Esophagus (tissue), 2 donors: ENCODE measurements around the gene PSMD5. TPM values are rescaled to one million over a fixed set of nuclear protein-coding genes. Genes with fewer than 3 reads are reported as not detected.
"Not testable (repeated sequence)": the region's sequence is repeated elsewhere in the genome, so short reads cannot be mapped to it uniquely, and the experiment has no call there.

ENCODE experiments used
- H3K27ac ChIP-seq, 2 donors: one replicate each; pipeline ENCODE4 v1.5.1; 2013; ENCODE audit warnings: low read depth in 2 of 2, mild to moderate bottlenecking in 2 of 2, inconsistent platforms in 1 of 2, low read length in 1 of 2, moderate library complexity in 1 of 2
- H3K27me3 ChIP-seq, 2 donors: one replicate each; pipeline ENCODE4 v1.6.1; 2013; ENCODE audit warnings: low read length in 2 of 2, control low read depth in 1 of 2, mild to moderate bottlenecking in 1 of 2; ENCODE audit not compliant: insufficient read depth in 2 of 2, control insufficient read depth in 1 of 2
- H3K36me3 ChIP-seq, 2 donors: one replicate each; pipeline ENCODE4 v1.6.1; 2013; ENCODE audit warnings: low read length in 1 of 2; ENCODE audit not compliant: control insufficient read depth in 2 of 2, insufficient read depth in 2 of 2
- H3K4me1 ChIP-seq, 2 donors: one replicate each; pipeline ENCODE4 v1.6.1; 2013; ENCODE audit warnings: low read length in 1 of 2; ENCODE audit not compliant: control insufficient read depth in 2 of 2, insufficient read depth in 2 of 2
- H3K4me3 ChIP-seq, 2 donors: one replicate each; pipeline ENCODE4 v1.5.1; 2013; ENCODE audit warnings: low read length in 2 of 2, mild to moderate bottlenecking in 2 of 2, low read depth in 1 of 2, moderate library complexity in 1 of 2
- H3K9me3 ChIP-seq, 2 donors: one replicate each; pipeline ENCODE4 v1.6.1; 2013; ENCODE audit warnings: mild to moderate bottlenecking in 2 of 2, low read depth in 1 of 2, low read length in 1 of 2, moderate library complexity in 1 of 2; ENCODE audit not compliant: control insufficient read depth in 2 of 2, insufficient read depth in 1 of 2
- WGBS, 2 donors: extraction: QIAGEN DNeasy Blood & Tissue Kit; methylation state at CpG; one replicate each; pipeline ENCODE4 v1.1.7; 2013; 5-methylcytosine and 5-hydroxymethylcytosine counted together
- polyA plus RNA-seq, 2 donors: library from polyadenylated mRNA; stranded (reverse); fragments of 200-250 nt; gene quantifications; one replicate each; pipeline ENCODE4 v1.2.3, GENCODE V29; 2013
- donor health status: healthy with polysubstance abuse.
- donor health status: Bipolar disorder and iron deficiency.

Gene PSMD5
- polyA plus RNA-seq, 2 donors: 12.1 to 15.8 TPM

DNA sequence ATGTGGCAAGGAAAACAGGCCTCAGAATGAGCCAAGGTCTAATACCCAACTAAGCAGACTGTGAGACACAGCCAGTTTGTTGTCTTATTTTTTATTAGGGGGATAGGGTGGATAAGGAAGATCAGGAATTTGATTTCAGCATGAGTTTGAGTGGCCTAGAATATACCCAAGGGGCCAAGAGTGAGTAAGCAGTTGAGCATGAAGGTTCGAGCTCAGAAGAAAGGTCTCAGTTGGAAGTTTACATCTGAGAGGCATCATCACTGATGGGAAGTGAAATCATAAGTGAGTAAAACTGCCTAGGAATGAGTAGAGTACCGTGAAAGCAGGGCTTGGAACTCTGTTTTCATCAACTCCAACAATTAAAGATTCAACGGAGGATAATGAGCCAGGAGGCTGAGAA lies 12.6 kb downstream of the PSMD5 start:
- Histone ChIP-seq H3K4me1 (no peaks in the 10 kb centered on the region), H3K9me3 (no peaks in the 10 kb centered on the region), H3K27ac (no peak overlapping the region), H3K36me3 (peaks cover 11 to 14% of the 10 kb centered on the region in 2 donors), H3K4me3 (no peak overlapping the region), H3K27me3 (no peaks in the 10 kb centered on the region)
- 91 to 93% methylated on average over 3 of the region's 3 CpGs for WGBS, 2 donors

DNA sequence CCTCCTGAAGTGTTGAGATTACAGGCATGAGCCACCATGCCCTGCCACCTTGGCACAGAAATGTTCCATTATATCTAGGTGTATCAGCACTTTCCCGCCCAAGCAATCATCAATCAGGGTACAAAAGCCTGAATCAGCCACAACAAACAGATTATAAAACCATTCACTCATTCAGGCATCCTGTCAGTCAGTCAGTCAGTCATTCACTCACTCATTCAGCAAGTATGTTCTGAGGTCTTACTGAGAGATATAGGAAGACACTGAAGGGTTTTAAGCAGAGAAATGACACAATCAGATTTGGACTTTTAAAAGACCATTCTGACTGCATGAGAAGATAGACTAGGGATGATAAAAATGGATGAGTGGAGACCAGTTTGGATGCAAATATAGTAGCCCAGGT lies 13.1 kb downstream of the PSMD5 start:
- WGBS, 2 donors: 88 to 97% methylated on average over 1 of the region's 1 CpG
- Histone ChIP-seq H3K4me3 (no peak overlapping the region), H3K4me1 (no peaks in the 10 kb centered on the region), H3K27me3 (no peaks in the 10 kb centered on the region), H3K27ac (no peak overlapping the region), H3K36me3 (peaks cover 11 to 14% of the 10 kb centered on the region in 2 donors), H3K9me3 (no peaks in the 10 kb centered on the region)

DNA sequence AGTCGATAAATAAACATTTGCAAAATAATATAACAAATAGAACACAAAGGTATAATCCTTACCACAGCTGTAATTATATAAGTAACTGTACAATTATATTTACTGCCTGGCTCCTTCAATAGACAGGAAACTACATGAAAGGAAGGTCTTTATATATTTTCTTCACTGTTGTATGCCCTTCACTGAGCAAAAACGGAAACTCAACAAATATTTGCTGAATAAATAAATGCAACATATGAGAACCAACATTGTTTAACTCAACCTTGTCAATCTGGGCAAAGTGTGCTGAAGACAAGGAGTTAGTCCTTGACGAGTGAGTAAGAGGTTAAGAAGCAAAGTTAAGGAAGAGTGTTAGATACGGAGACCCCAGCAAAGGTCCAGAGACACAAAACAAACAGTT lies 22.6 kb downstream of the PSMD5 start:
- WGBS, 2 donors: 83 to 90% methylated on average over 4 of the region's 4 CpGs
- Histone ChIP-seq H3K27me3 (no peaks in the 10 kb centered on the region), H3K27ac (no peak overlapping the region), H3K9me3 (no peaks in the 10 kb centered on the region), H3K4me1 (no peaks in the 10 kb centered on the region), H3K36me3 (peaks cover 0 to 7% of the 10 kb centered on the region in 2 donors), H3K4me3 (no peak overlapping the region)

DNA sequence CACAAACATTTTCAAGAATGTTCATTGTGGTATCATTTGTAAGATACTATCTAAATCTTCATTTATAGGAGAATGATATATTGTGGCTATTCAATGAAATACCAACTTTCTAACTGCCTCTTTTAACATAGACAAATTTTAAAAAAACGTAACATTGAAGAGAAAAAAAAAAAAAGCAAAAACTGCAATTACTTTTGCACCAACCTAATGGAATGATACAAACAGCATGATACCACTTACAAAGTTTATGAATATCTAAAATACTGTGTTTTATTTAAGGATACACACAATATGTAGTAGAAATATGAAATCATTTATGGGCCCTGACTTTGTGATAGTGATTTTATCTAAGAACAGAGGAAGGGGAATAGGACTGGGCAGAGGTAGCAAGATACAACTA lies 24.1 kb downstream of the PSMD5 start:
- no peak overlapping the region for H3K4me3 ChIP-seq
- peaks cover 0 to 7% of the 10 kb centered on the region in 2 donors for H3K36me3 ChIP-seq
- no peak overlapping the region for H3K27ac ChIP-seq
- H3K9me3 ChIP-seq: no peaks in the 10 kb centered on the region
- H3K4me1 ChIP-seq: no peaks in the 10 kb centered on the region
- WGBS, 2 donors: 84 to 92% methylated on average over 1 of the region's 1 CpG
- no peaks in the 10 kb centered on the region for H3K27me3 ChIP-seq

DNA sequence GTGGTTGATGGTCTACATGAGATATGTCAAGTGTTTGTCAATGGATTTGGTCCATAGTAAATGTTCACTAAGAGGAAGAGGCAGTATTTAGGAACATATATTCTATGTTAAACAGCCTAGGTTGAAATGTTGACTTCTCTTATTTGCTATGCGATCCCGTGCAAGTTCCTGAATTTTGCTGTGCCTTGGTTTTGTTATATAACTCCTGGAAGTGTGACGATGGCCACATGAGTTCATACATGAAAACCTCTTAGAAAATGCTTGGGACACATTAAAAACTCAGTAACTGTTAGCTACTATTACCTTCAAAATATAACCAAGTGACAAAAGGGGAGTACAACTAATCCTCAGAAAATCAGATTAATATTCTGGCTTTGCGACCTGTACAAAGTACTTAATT lies 27.6 kb downstream of the PSMD5 start:
- Histone ChIP-seq H3K36me3 (no peaks in the 10 kb centered on the region), H3K27me3 (no peaks in the 10 kb centered on the region), H3K4me1 (no peaks in the 10 kb centered on the region), H3K27ac (no peak overlapping the region), H3K9me3 (no peaks in the 10 kb centered on the region), H3K4me3 (no peak overlapping the region)
- 92 to 93% methylated on average over 4 of the region's 4 CpGs for whole genome bisulfite sequencing, 2 donors

DNA sequence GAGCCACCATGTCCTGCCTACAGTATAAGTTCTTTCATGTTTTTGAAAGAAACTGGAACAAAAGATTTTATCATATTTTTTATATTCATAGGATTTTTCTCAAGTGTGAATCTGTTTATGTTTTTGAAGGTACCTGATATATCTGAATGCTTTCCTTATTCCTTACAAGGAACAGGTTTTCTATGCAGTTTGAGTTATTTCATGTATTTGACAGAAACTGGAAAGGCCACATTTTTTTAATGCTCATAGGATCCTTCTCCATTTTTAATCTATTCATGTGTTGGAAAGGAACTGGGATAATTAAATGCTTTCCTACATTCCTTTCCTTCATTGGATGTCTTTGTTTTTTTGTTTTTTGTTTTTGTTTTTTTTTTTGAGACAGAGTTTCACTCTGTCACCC lies 33.8 kb downstream of the PSMD5 start:
- Histone ChIP-seq H3K4me1 (no peaks in the 10 kb centered on the region), H3K36me3 (no peaks in the 10 kb centered on the region), H3K27me3 (no peaks in the 10 kb centered on the region), H3K27ac (no peak overlapping the region), H3K9me3 (peaks cover 0 to 3% of the 10 kb centered on the region in 2 donors), H3K4me3 (no peak overlapping the region)

DNA sequence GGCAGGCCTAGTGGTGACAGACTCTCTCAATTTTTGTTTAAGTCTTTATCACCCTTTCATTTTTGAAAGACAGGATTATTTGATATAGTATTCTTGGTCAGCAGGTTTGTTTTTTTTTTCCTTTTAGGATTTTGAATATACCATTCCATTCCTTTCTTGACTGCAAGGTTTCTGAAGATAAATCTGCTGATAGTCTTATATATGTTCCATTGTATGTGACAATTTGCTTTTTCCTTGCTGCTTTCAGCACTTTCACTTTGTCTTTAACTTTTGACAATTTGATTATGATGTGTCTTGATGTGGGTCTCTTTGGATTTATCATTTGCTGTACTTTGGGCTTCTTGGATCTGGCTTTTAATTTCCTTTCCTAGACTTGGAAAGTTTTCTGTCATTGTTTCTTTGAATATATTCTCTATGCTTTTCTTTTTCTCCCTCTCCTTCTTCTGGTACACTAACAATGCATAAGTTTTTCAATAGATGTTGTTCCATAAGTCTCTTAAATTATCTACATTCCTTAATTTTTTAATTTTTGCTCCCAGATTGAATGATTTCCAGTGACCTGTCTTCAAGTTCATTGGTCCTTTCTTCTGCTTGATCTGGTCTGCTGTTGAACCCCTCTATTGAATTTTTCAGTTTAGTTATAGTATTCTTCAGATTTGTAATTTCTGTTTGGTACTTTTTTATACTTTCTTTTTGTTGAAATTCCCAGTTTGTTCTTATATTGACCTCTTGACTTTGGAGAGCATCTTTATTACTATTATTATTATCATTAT lies 34.9 kb downstream of the PSMD5 start:
- Histone ChIP-seq H3K36me3 (no peaks in the 10 kb centered on the region), H3K4me3 (no peak overlapping the region), H3K9me3 (peaks cover 0 to 3% of the 10 kb centered on the region in 2 donors), H3K27ac (no peak overlapping the region), H3K27me3 (no peaks in the 10 kb centered on the region), H3K4me1 (no peaks in the 10 kb centered on the region)

DNA sequence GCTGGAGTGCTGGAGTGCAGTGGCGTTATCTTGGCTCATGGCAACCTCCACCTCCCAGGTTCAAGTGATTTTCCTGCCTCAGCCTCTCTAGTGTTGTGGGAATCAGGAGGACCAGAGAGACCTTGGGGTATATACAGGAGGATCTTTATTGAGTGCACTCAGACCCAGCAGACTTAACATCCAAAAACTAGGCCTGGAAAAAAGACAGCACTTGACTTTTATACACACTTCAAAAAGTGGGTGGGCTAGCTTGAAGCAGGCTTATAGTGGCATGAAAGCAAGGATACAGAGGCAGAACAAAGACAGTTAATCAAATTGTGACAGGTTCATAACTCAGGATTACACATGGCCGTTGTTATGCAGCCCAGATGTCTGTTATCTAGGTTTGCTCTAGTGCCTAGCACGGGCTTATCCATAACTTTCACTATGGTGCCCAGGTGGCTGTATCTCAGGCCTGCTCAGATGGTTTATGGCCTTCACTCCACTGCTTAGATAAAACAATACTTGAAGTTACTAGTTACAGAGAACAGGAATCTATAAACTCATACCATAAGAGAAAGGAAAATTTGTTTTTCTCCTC lies 37.8 kb downstream of the PSMD5 start:
- not testable (repeated sequence) for H3K27me3 ChIP-seq, H3K4me1 ChIP-seq, H3K9me3 ChIP-seq, H3K27ac ChIP-seq, H3K36me3 ChIP-seq, H3K4me3 ChIP-seq
- WGBS, 2 donors: 82 to 91% methylated on average over 3 of the region's 3 CpGs

DNA sequence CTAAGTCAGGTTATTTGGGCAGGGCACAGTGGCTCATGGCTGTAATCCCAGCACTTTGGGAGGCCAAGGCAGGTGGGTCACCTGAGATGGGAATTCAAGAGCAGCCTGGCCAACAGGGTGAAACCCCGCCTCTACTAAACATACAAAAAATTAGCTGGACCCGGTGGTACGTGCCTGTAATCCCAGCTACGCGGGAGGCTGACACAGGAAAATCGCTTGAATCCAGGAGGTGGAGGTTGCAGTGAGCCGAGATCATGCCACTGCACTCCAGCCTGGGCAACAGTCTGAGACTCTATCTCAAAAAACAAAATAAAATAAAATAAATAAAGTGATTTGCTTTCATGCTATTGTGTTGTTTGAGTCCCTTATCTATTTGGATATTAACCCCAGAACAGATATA lies 41.3 kb downstream of the PSMD5 start:
- no peaks in the 10 kb centered on the region for H3K36me3 ChIP-seq
- no peak overlapping the region for H3K4me3 ChIP-seq
- peaks cover 0 to 3% of the 10 kb centered on the region in 2 donors for H3K9me3 ChIP-seq
- no peaks in the 10 kb centered on the region for H3K27me3 ChIP-seq
- no peak overlapping the region for H3K27ac ChIP-seq
- WGBS, 2 donors: 85 to 90% methylated on average over 7 of the region's 7 CpGs
- H3K4me1 ChIP-seq: no peaks in the 10 kb centered on the region
